B cell (primary cell): ENCODE data around the gene TBCEL. TPM values are rescaled to one million over a fixed set of nuclear protein-coding genes. Genes with fewer than 3 reads are reported as not detected.

Source experiments
- ATAC-seq: fragments of 200-7000 bp; cut with Tn5 transposase; one replicate; pipeline ENCODE4 v1.10.0; 2021; ENCODE audit warnings: low read depth, mild to moderate bottlenecking, moderate number of reproducible peaks, moderate library complexity
- CTCF ChIA-PET: fragments of 350-600 bp; sonication (Branson Sonifier 250); formaldehyde crosslinking; loops from one replicate; lab custom pipeline; 2021; ENCODE audit warnings: antibody characterized with exemption, inconsistent platforms; lab: Charles Lee
- POLR2A ChIA-PET: fragments of 350-600 bp; sonication (Branson Sonifier 250); formaldehyde crosslinking; loops from one replicate; lab custom pipeline; 2021; ENCODE audit warnings: antibody characterized with exemption; lab: Charles Lee
- DNase-seq: peaks from one replicate; pipeline ENCODE4 v3.0.0; 2013
- H2AFZ ChIP-seq: 2 replicates; pipeline ENCODE4 v1.6.1; 2012; ENCODE audit warnings: mild to moderate bottlenecking, low read depth, low read length; ENCODE audit not compliant: insufficient read depth, poor library complexity, severe bottlenecking
- H3K27ac ChIP-seq, 2 donors: 1 replicate in 1 of 2; 2 replicates in 1 of 2; pipeline ENCODE4 v1.5.1; 2012 to 2013; ENCODE audit warnings: low read length in 2 of 2, mild to moderate bottlenecking in 2 of 2, moderate library complexity in 1 of 2
- H3K27me3 ChIP-seq, 4 experiments: fragments of 200-600 bp in 1 of 4; sonication (generic) in 1 of 4; replicated peaks in 1 of 4; 1 replicate in 2 of 4; 2 replicates in 2 of 4; pipeline versions ENCODE4 v1.6.1 to v1.7.0; 2013 to 2016; ENCODE audit warnings: low read length in 3 of 4, mild to moderate bottlenecking in 2 of 4, mixed read lengths in 1 of 4, moderate library complexity in 1 of 4; ENCODE audit not compliant: insufficient read depth in 4 of 4, control insufficient read depth in 3 of 4; ENCODE audit errors: control extremely low read depth in 1 of 4
- H3K36me3 ChIP-seq, 2 experiments: replicated peaks in 1 of 2; 1 replicate in 1 of 2; 2 replicates in 1 of 2; pipeline versions ENCODE4 v1.6.1 to v1.7.1; 2013; ENCODE audit warnings: low read length in 1 of 2; ENCODE audit not compliant: insufficient read depth in 2 of 2, control insufficient read depth in 1 of 2; ENCODE audit errors: control extremely low read depth in 1 of 2, extremely low read depth in 1 of 2
- H3K4me1 ChIP-seq, 2 donors: fragments of 200-600 bp in 1 of 2; sonication (generic) in 1 of 2; 1 replicate in 1 of 2; 2 replicates in 1 of 2; pipeline versions ENCODE4 v1.5.1 to v1.6.1; 2013 to 2017; ENCODE audit warnings: low read length in 2 of 2; ENCODE audit not compliant: control insufficient read depth in 2 of 2, insufficient read depth in 2 of 2
- H3K4me2 ChIP-seq: replicated peaks from 2 replicates; pipeline ENCODE3; 2012; ENCODE audit warnings: mild to moderate bottlenecking, low read depth, low read length; ENCODE audit not compliant: poor library complexity, severe bottlenecking
- H3K4me3 ChIP-seq, 5 experiments: fragments of 200-600 bp in 1 of 5; sonication (generic) in 1 of 5; 1 replicate in 3 of 5; 2 replicates in 2 of 5; pipeline versions ENCODE4 v1.5.1 to v1.7.0; 2011 to 2016; ENCODE audit warnings: low read length in 4 of 5, mild to moderate bottlenecking in 4 of 5, low read depth in 2 of 5, control low read depth in 1 of 5, moderate library complexity in 1 of 5; ENCODE audit not compliant: insufficient read depth in 1 of 5; ENCODE audit errors: control extremely low read depth in 1 of 5, extremely low read depth in 1 of 5
- H3K79me2 ChIP-seq: fragments of 200-600 bp; sonication (generic); one replicate; pipeline ENCODE4 v1.6.0; 2016; ENCODE audit warnings: low read length; ENCODE audit not compliant: control insufficient read depth, insufficient read depth
- H3K9ac ChIP-seq: fragments of 200-600 bp; sonication (generic); 2 replicates; pipeline ENCODE4 v1.6.1; 2017; ENCODE audit warnings: mild to moderate bottlenecking, low read length, moderate library complexity
- H3K9me3 ChIP-seq, 3 donors: one replicate each; pipeline versions ENCODE4 v1.6.1 to v1.7.1; 2013; ENCODE audit warnings: low read length in 2 of 3; ENCODE audit not compliant: control insufficient read depth in 2 of 3, insufficient read depth in 1 of 3; ENCODE audit errors: control extremely low read depth in 1 of 3
- H4K20me1 ChIP-seq: 2 replicates; pipeline ENCODE4 v1.6.0; 2012; ENCODE audit warnings: mild to moderate bottlenecking, low read length; ENCODE audit not compliant: insufficient read depth, control insufficient read depth, poor library complexity, severe bottlenecking
- H3K27ac Mint-ChIP-seq: one replicate; pipeline ENCODE4 v1.8.0; 2021; ENCODE audit warnings: mixed read lengths
- H3K27me3 Mint-ChIP-seq: one replicate; pipeline ENCODE4 v1.8.0; 2021; ENCODE audit warnings: mixed read lengths
- H3K4me1 Mint-ChIP-seq: one replicate; pipeline ENCODE4 v1.8.0; 2021; ENCODE audit warnings: mixed read lengths
- H3K4me3 Mint-ChIP-seq: one replicate; pipeline ENCODE4 v1.8.0; 2021; ENCODE audit warnings: mixed read lengths
- H3K9me3 Mint-ChIP-seq: one replicate; pipeline ENCODE4 v1.8.0; 2022; ENCODE audit warnings: mixed read lengths; ENCODE audit not compliant: insufficient read depth
- EZH2 ChIP-seq: IDR thresholded peaks from 2 replicates; pipeline ENCODE4 v1.6.1; 2012; ENCODE audit warnings: borderline replicate concordance, low read depth, mild to moderate bottlenecking, moderate library complexity, low read length; ENCODE audit not compliant: insufficient read depth, poor library complexity, severe bottlenecking
- WGBS: methylation state at CpG from one replicate; pipeline ENCODE4 v1.1.5; 2013; ENCODE audit warnings: missing lambda C conversion rate; ENCODE audit not compliant: insufficient coverage; 5-methylcytosine and 5-hydroxymethylcytosine counted together
- intact Hi-C: fragments of 100-400 bp; cut with micrococcal nuclease; formaldehyde crosslinking; loops from one replicate; pipeline ENCODE4 v1.10.0; 2022
- polyA plus RNA-seq: library from polyadenylated mRNA; depleted of rRNA; stranded (reverse); fragments of >200 nt; gene quantifications from 2 replicates; pipeline ENCODE4 v1.2.3, GENCODE V29; 2012
- total RNA-seq, 2 donors: library from RNA; stranded (reverse); fragments of 120-200 nt in 1 of 2; gene quantifications; 1 replicate in 1 of 2; 2 replicates in 1 of 2; pipeline versions ENCODE4 v1.2.3 to v1.2.4, GENCODE V29; 2013 to 2022
- TF ChIP-seq, protein P1 (sequence below): fragments of 200-600 bp; IDR thresholded peaks from one replicate; pipeline ENCODE4 v1.8.0; 2022; ENCODE audit warnings: antibody characterized with exemption, mild to moderate bottlenecking

Gene TBCEL
- total and polyA plus RNA-seq, 2 donors (not counting 1 experiment from before 2014, with no cell fraction given) = 3.5 to 22.8 TPM

DNA sequence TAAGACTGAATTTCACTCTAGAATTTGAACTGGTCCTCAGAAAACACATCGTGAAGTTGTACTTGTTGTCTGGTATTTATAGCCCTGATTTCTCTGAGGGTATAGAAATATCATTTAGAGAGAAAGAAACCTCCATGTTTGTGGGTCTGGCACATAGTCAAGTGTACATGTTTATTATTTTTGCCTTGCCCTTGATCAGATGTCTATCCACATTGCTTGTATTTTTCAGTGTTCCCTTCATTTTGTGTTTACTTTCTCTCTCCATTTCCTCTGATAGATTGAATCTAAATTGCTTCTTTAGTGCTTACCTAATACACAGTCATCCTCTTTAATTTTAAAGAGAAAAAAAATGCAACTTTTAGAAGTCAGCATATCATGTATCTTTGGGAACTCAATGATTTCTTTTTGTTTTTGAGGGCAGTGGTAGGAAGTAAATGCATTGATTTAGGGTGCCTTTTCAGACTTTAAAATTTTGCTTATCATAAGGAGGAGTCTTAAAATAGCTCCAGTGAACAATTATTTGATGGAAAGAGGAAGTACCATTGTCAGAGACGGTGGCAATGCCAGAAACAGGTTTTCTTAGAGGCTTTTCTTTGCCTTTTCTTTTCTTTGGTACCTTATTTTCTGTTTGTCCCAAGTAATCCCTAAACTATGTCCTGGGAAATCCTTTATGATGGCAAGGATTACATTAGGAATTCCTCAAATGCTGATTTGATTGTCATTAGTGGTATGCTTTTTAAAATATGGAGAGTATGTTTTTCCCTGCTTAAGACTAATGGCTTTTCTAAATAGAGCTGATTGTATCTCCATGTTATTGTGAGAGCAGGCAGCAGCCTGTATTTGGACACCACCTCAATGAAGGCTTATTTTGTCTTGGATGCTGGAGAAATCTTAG is 47.3 kb downstream of the TBCEL start:
- WGBS = 100% methylated on average over 1 of the region's 2 CpGs
- H3K27ac ChIP-seq = peak overlapping the region in 1 of 2 donors; percentile 9
- peaks cover 10% of the 10 kb centered on the region for H3K4me1 Mint-ChIP-seq
- no peaks in the 10 kb centered on the region for H3K9me3 Mint-ChIP-seq
- intact Hi-C loops = no loop called here
- no peaks in the 10 kb centered on the region for H3K79me2 ChIP-seq
- no peaks in the 10 kb centered on the region for H4K20me1 ChIP-seq
- H3K4me3 Mint-ChIP-seq = no peak overlapping the region
- no peak overlapping the region for H3K9ac ChIP-seq
- no peaks in the 10 kb centered on the region for H3K4me1 ChIP-seq
- CTCF ChIA-PET = no interaction called here
- H3K36me3 ChIP-seq = peaks cover 6 to 8% of the 10 kb centered on the region in 2 experiments
- H3K9me3 ChIP-seq = no peaks in the 10 kb centered on the region
- TF ChIP-seq, protein P1, sequence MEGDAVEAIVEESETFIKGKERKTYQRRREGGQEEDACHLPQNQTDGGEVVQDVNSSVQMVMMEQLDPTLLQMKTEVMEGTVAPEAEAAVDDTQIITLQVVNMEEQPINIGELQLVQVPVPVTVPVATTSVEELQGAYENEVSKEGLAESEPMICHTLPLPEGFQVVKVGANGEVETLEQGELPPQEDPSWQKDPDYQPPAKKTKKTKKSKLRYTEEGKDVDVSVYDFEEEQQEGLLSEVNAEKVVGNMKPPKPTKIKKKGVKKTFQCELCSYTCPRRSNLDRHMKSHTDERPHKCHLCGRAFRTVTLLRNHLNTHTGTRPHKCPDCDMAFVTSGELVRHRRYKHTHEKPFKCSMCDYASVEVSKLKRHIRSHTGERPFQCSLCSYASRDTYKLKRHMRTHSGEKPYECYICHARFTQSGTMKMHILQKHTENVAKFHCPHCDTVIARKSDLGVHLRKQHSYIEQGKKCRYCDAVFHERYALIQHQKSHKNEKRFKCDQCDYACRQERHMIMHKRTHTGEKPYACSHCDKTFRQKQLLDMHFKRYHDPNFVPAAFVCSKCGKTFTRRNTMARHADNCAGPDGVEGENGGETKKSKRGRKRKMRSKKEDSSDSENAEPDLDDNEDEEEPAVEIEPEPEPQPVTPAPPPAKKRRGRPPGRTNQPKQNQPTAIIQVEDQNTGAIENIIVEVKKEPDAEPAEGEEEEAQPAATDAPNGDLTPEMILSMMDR = no peak
- no peak for TF ChIP-seq EZH2
- DNase-seq = no peak
- no peak overlapping the region for H3K4me2 ChIP-seq
- no peaks in the 10 kb centered on the region for H3K27me3 ChIP-seq
- H2AFZ ChIP-seq = no peak overlapping the region
- ATAC-seq = no peak
- POLR2A ChIA-PET = no interaction called here
- no peak overlapping the region for H3K27ac Mint-ChIP-seq
- H3K27me3 Mint-ChIP-seq = no peaks in the 10 kb centered on the region
- no peak overlapping the region for H3K4me3 ChIP-seq

DNA sequence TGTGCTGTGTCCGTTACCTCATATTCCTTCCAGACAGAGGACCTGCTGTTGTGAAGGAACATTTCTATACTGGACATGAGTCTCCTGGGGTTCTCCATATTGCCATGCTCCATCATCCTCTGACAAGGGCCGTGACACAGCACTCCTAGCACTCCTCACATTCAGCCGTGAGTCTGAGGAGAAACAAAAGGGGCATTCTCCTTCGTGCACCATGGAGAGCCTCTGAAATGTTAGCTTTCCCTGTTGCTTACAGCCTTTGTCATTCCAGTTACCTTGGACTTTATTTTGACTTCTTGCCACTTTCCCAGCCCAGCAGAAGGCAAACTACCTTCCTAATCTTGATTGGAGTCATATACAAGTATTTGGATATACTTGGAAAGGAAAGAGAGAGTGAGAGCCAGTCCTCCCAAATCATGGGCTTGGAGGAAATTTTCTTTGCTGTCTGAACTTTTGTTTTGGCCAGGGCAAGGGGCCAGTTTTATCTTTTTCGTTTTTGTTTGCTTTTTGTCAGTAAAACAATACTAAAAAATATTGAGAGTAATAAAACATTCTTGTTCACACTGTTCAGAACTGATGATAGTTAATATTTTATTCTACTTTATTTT is 48.0 kb downstream of the TBCEL start:
- Histone ChIP-seq H3K9me3 (no peaks in the 10 kb centered on the region), H4K20me1 (no peaks in the 10 kb centered on the region), H3K4me1 (no peaks in the 10 kb centered on the region), H3K36me3 (peaks cover 6% of the 10 kb centered on the region in 2 experiments), H3K27ac (no peak overlapping the region), H3K27me3 (no peaks in the 10 kb centered on the region), H3K9ac (no peak overlapping the region), H3K4me3 (no peak overlapping the region), H3K79me2 (no peaks in the 10 kb centered on the region), H2AFZ (no peak overlapping the region), H3K4me2 (no peak overlapping the region)
- 98% methylated on average over 4 of the region's 5 CpGs for WGBS
- POLR2A ChIA-PET = no interaction called here
- no peak for DNase-seq
- no peak overlapping the region for H3K4me3 Mint-ChIP-seq
- H3K27me3 Mint-ChIP-seq = no peaks in the 10 kb centered on the region
- no peak for ATAC-seq
- no peaks in the 10 kb centered on the region for H3K9me3 Mint-ChIP-seq
- CTCF ChIA-PET = no interaction called here
- intact Hi-C loops = no loop called here
- H3K27ac Mint-ChIP-seq = no peak overlapping the region
- TF ChIP-seq, protein P1 = no peak
- no peak for TF ChIP-seq EZH2
- H3K4me1 Mint-ChIP-seq = peaks cover 10% of the 10 kb centered on the region
